IMR-90 (cell line): ENCODE results near the gene ITGAE. TPM values are rescaled to one million over a fixed set of nuclear protein-coding genes. Genes with fewer than 3 reads are reported as not detected.

Source experiments
- ATAC-seq: fragments of 200-7000 bp; cut with Tn5 transposase; 2 replicates; pipeline ENCODE4 v1.9.1; 2020; ENCODE audit warnings: low read depth, mild to moderate bottlenecking, moderate library complexity
- BruUV-seq: library from RNA; stranded (reverse); fragments of 400-500 nt; replicated peaks from 2 replicates; lab custom pipeline; 2021; lab: Mats Ljungman, UMichigan
- CTCF ChIA-PET: fragments of 300-600 bp; formaldehyde crosslinking; extraction: SDS; loops from one replicate; lab custom pipeline; 2021; ENCODE audit warnings: antibody characterized with exemption; lab: Yijun Ruan, JAX
- POLR2A ChIA-PET: fragments of 300-600 bp; sonication (Branson Sonifier 250); formaldehyde crosslinking; loops from one replicate; lab custom pipeline; 2022; ENCODE audit warnings: antibody characterized with exemption; ENCODE audit not compliant: unreplicated experiment; lab: Charles Lee
- DNase-seq: peaks from one replicate; pipeline ENCODE4 v3.0.0; 2013
- H2AFZ ChIP-seq: replicated peaks from 2 replicates; pipeline ENCODE3; 2013; ENCODE audit warnings: low read length, mild to moderate bottlenecking; ENCODE audit not compliant: poor library complexity
- H2AK5ac ChIP-seq: 2 replicates; pipeline ENCODE4 v1.6.1; 2013; ENCODE audit warnings: low read depth, low read length, inconsistent platforms
- H2AK9ac ChIP-seq: replicated peaks from 2 replicates; pipeline ENCODE3; 2013; ENCODE audit warnings: mild to moderate bottlenecking, low read depth, low read length, moderate library complexity; ENCODE audit not compliant: poor library complexity
- H2BK120ac ChIP-seq: 2 replicates; pipeline ENCODE4 v1.6.1; 2013; ENCODE audit warnings: low read depth, low read length, inconsistent platforms
- H2BK15ac ChIP-seq: 3 replicates; pipeline ENCODE4 v1.6.1; 2013; ENCODE audit warnings: low read depth, low read length, inconsistent platforms
- H2BK20ac ChIP-seq: 2 replicates; pipeline ENCODE4 v1.6.1; 2013; ENCODE audit warnings: low read depth, mild to moderate bottlenecking, inconsistent platforms, low read length, moderate library complexity
- H2BK5ac ChIP-seq: 2 replicates; pipeline ENCODE4 v1.6.1; 2013; ENCODE audit warnings: mild to moderate bottlenecking, low read depth, low read length, inconsistent platforms; ENCODE audit not compliant: poor library complexity, severe bottlenecking
- H3K14ac ChIP-seq: replicated peaks from 2 replicates; pipeline ENCODE4 v1.6.1; 2013; ENCODE audit warnings: low read depth, low read length, inconsistent platforms
- H3K18ac ChIP-seq: 2 replicates; pipeline ENCODE4 v1.6.1; 2013; ENCODE audit warnings: low read depth, low read length, control low read depth
- H3K23ac ChIP-seq: 2 replicates; pipeline ENCODE4 v1.6.1; 2013; ENCODE audit warnings: low read depth, low read length, inconsistent platforms
- H3K27ac ChIP-seq: 2 replicates; pipeline ENCODE4 v1.5.1; 2013; ENCODE audit warnings: mild to moderate bottlenecking, control low read depth, low read length; ENCODE audit not compliant: insufficient read depth
- H3K27me3 ChIP-seq: 2 replicates; pipeline ENCODE4 v1.6.1; 2013; ENCODE audit warnings: low read length; ENCODE audit not compliant: control insufficient read depth, insufficient read depth
- H3K36me3 ChIP-seq: 2 replicates; pipeline ENCODE4 v1.6.1; 2013; ENCODE audit warnings: low read length, mixed read lengths; ENCODE audit not compliant: control insufficient read depth, insufficient read depth
- H3K4ac ChIP-seq: 2 replicates; pipeline ENCODE4 v1.6.1; 2013; ENCODE audit warnings: low read depth, low read length, inconsistent platforms
- H3K4me1 ChIP-seq: 2 replicates; pipeline ENCODE4 v1.6.1; 2013; ENCODE audit warnings: low read length, mixed read lengths; ENCODE audit not compliant: control insufficient read depth, insufficient read depth
- H3K4me2 ChIP-seq: 2 replicates; pipeline ENCODE4 v1.6.1; 2013; ENCODE audit warnings: low read depth, mild to moderate bottlenecking, control low read depth, low read length, moderate library complexity
- H3K4me3 ChIP-seq: 2 replicates; pipeline ENCODE4 v1.5.1; 2013; ENCODE audit warnings: low read depth, mild to moderate bottlenecking, control low read depth, low read length, moderate library complexity; ENCODE audit not compliant: insufficient read depth
- H3K56ac ChIP-seq: 2 replicates; pipeline ENCODE4 v1.6.1; 2013; ENCODE audit warnings: low read length, inconsistent platforms; ENCODE audit not compliant: insufficient read depth; ENCODE audit errors: extremely low read depth
- H3K79me1 ChIP-seq, 2 experiments: 2 replicates each; pipeline ENCODE4 v1.6.1; 2013; ENCODE audit warnings: low read length in 2 of 2, inconsistent platforms in 1 of 2, low read depth in 1 of 2
- H3K9ac ChIP-seq: 2 replicates; pipeline ENCODE4 v1.6.1; 2013; ENCODE audit warnings: low read depth, low read length, control low read depth
- H3K9me1 ChIP-seq: 2 replicates; pipeline ENCODE4 v1.6.1; 2013; ENCODE audit warnings: low read length, inconsistent platforms; ENCODE audit not compliant: insufficient read depth
- H3K9me3 ChIP-seq: 2 replicates; pipeline ENCODE4 v1.6.1; 2013; ENCODE audit warnings: low read length; ENCODE audit not compliant: control insufficient read depth, insufficient read depth
- H4K20me1 ChIP-seq: 2 replicates; pipeline ENCODE4 v1.6.1; 2013; ENCODE audit warnings: low read length, inconsistent platforms; ENCODE audit not compliant: insufficient read depth
- H4K5ac ChIP-seq: 2 replicates; pipeline ENCODE4 v1.6.1; 2013; ENCODE audit warnings: mild to moderate bottlenecking, low read depth, low read length, control low read depth
- H4K8ac ChIP-seq, 2 experiments: 2 replicates each; pipeline ENCODE4 v1.6.1; 2013; ENCODE audit warnings: low read depth in 2 of 2, low read length in 2 of 2, control low read depth in 1 of 2, inconsistent platforms in 1 of 2
- H4K91ac ChIP-seq: 2 replicates; pipeline ENCODE4 v1.6.1; 2013; ENCODE audit warnings: low read depth, low read length, inconsistent platforms; ENCODE audit not compliant: insufficient read depth
- CEBPB ChIP-seq: IDR thresholded peaks from 2 replicates; pipeline ENCODE4 v1.6.1; 2012; ENCODE audit warnings: low read depth, low read length, improper control_type of control experiment
- WGBS, 2 experiments: methylation state at CpG; one replicate each; pipeline versions ENCODE4 v1.1.5 to v1.1.7; 2013; ENCODE audit warnings: missing lambda C conversion rate in 2 of 2; ENCODE audit not compliant: insufficient read length in 1 of 2; ENCODE audit errors: extremely low coverage in 2 of 2; 5-methylcytosine and 5-hydroxymethylcytosine counted together
- dilution Hi-C: fragments of 300-500 bp; cut with HindIII; formaldehyde crosslinking; loops from one replicate; pipeline ENCODE4 v1.14.3; 2018; ENCODE audit warnings: low sequenced_read_pairs; ENCODE audit not compliant: unreplicated experiment
- in situ Hi-C: fragments of 300-500 bp; cut with MboI; formaldehyde crosslinking; loops from 3 replicates; pipeline ENCODE4 v1.14.3; 2019; ENCODE audit warnings: low sequenced_read_pairs, inconsistent platforms, mixed read lengths
- intact Hi-C: fragments of 100-400 bp; cut with micrococcal nuclease; formaldehyde crosslinking; loops from 2 replicates; pipeline ENCODE4 v1.10.0; 2022
- polyA plus RNA-seq, 3 experiments: library from polyadenylated mRNA; depleted of rRNA; stranded (reverse); fragments of >200 nt; gene quantifications; 2 replicates each; pipeline ENCODE4 v1.2.3, GENCODE V29; 2012; ENCODE audit warnings: low replicate concordance in 1 of 3
- total RNA-seq: library from RNA; depleted of rRNA; stranded (reverse); fragments of >200 nt; gene quantifications from 2 replicates; pipeline ENCODE4 v1.2.3, GENCODE V29; 2012

The ITGAE gene
- total and polyA plus RNA-seq, 2 of the 4 experiments (the other 2 are of a cell fraction), result 54.1 to 60.8 TPM

- Histone ChIP-seq H3K56ac (no peak overlapping the region), H4K8ac (no peak overlapping the region), H2BK20ac (no peak overlapping the region), H3K4me1 (no peaks in the 10 kb centered on the region), H3K18ac (no peak overlapping the region), H3K9me1 (no peaks in the 10 kb centered on the region), H3K27me3 (peaks cover 5% of the 10 kb centered on the region; the same call in 1 of the 2 replicates), H3K79me1 (no peaks in the 10 kb centered on the region), H4K5ac (no peak overlapping the region), H4K91ac (no peak overlapping the region), H3K36me3 (no peaks in the 10 kb centered on the region), H2BK5ac (no peak overlapping the region), H2AK5ac (no peak overlapping the region), H3K23ac (no peak overlapping the region), H2AFZ (no peak overlapping the region), H2AK9ac (no peak overlapping the region), H3K4me3 (no peak overlapping the region), H3K14ac (no peak overlapping the region), H3K4me2 (no peak overlapping the region), H3K27ac (no peak overlapping the region), H2BK15ac (no peak overlapping the region), H4K20me1 (no peaks in the 10 kb centered on the region), H3K4ac (no peak overlapping the region), H2BK120ac (no peak overlapping the region), H3K9me3 (peaks cover 7% of the 10 kb centered on the region), H3K9ac (no peak overlapping the region)
- 93% methylated on average over 4 of the region's 9 CpGs; no CpG with 5 or more reads in 1 of the 2 experiments for WGBS, 2 experiments
- intact Hi-C loops (no loop called here), dilution Hi-C loops (no loop called here), in situ Hi-C loops (no loop called here)
- BruUV-seq, result no TSS peak
- ChIA-PET POLR2A (no interaction called here), CTCF (no interaction called here)
- DNase-seq, result no peak
- ATAC-seq, result no peak
- no peak for TF ChIP-seq CEBPB
Observed at GRCh38 chr17:3765981-3766380, 35.0 kb downstream of the ITGAE start.
